GM19238 (cell line): ENCODE measurements around the gene ATP8A1.
"Not testable (repeated sequence)": the region's sequence is repeated elsewhere in the genome, so short reads cannot be mapped to it uniquely, and the experiment has no call there.

ENCODE experiments used
- DNase-seq: peaks from one replicate; pipeline ENCODE4 v3.0.0; 2011; ENCODE audit warnings: low spot score; ENCODE audit not compliant: insufficient read length

Gene ATP8A1

GRCh38 chr4:42415281-42415680 is 241.6 kb downstream of the ATP8A1 start:
- no peak for DNase-seq

GRCh38 chr4:42412251-42412650 is 244.7 kb downstream of the ATP8A1 start:
- no peak for DNase-seq

GRCh38 chr4:42411803-42412202 is 245.1 kb downstream of the ATP8A1 start:
- DNase-seq: no peak

GRCh38 chr4:42410446-42410845 is 246.5 kb downstream of the ATP8A1 start:
- no peak for DNase-seq

- no peak for DNase-seq
Measured at GRCh38 chr4:42404001-42404400, 252.9 kb downstream of the ATP8A1 start.

- no peak for DNase-seq
Measured at GRCh38 chr4:42401171-42401570, 255.7 kb downstream of the ATP8A1 start.

GRCh38 chr4:42399393-42399792 is 257.5 kb downstream of the ATP8A1 start:
- DNase-seq: no peak

GRCh38 chr4:42398871-42399331 is 258.0 kb downstream of the ATP8A1 start:
- no peak for DNase-seq

- no peak for DNase-seq
Measured at GRCh38 chr4:42398171-42398870, 258.6 kb downstream of the ATP8A1 start.

GRCh38 chr4:42397635-42398170 is 259.2 kb downstream of the ATP8A1 start:
- DNase-seq: no peak

GRCh38 chr4:42396752-42397634 is 259.9 kb downstream of the ATP8A1 start, which contains the start of gene SHISA3:
SHISA3 (plus strand) TSS chr4:42397488; CDS start chr4:42398057, 569 bp downstream.
- DNase-seq: no peak

GRCh38 chr4:42396361-42396751 is 260.5 kb downstream of the ATP8A1 start:
- no peak for DNase-seq

GRCh38 chr4:42395595-42395994 is 261.3 kb downstream of the ATP8A1 start:
- no peak for DNase-seq

- no peak for DNase-seq
Measured at GRCh38 chr4:42392436-42392835, 264.5 kb downstream of the ATP8A1 start.

- no peak for DNase-seq
Measured at GRCh38 chr4:42391981-42392380, 264.9 kb downstream of the ATP8A1 start.

- no peak for DNase-seq
Measured at GRCh38 chr4:42391355-42391664, 265.6 kb downstream of the ATP8A1 start.

GRCh38 chr4:42390622-42391354 is 266.1 kb downstream of the ATP8A1 start:
- no peak for DNase-seq

GRCh38 chr4:42385516-42385915 is 271.4 kb downstream of the ATP8A1 start:
- no peak for DNase-seq

- no peak for DNase-seq
Measured at GRCh38 chr4:42381666-42382065, 275.2 kb downstream of the ATP8A1 start.

GRCh38 chr4:42377497-42377896 is 279.4 kb downstream of the ATP8A1 start:
- no peak for DNase-seq

- DNase-seq: not testable (repeated sequence)
Measured at GRCh38 chr4:42372303-42372702, 284.6 kb downstream of the ATP8A1 start.
